H1 (cell line): ENCODE data around the gene S100PBP. TPM values are rescaled to one million over a fixed set of nuclear protein-coding genes. Genes with fewer than 3 reads are reported as not detected.

Experiments
- EGR1 ChIP-seq: IDR thresholded peaks from 2 replicates; pipeline ENCODE4 v1.6.1; 2011; ENCODE audit warnings: low read depth, low read length, borderline replicate concordance
- GABPA ChIP-seq: IDR thresholded peaks from 2 replicates; pipeline ENCODE4 v1.6.1; 2011; ENCODE audit warnings: mild to moderate bottlenecking, low read length, moderate library complexity, borderline replicate concordance; ENCODE audit not compliant: insufficient read depth
- PHF8 ChIP-seq: fragments of 200-600 bp; sonication (generic); conservative IDR thresholded peaks from 2 replicates; pipeline ENCODE4 v1.7.1; 2012; ENCODE audit warnings: low read depth, mild to moderate bottlenecking, inconsistent platforms, low read length, moderate library complexity
- RBBP5 ChIP-seq: IDR thresholded peaks from 2 replicates; pipeline ENCODE4 v1.7.1; 2012; ENCODE audit warnings: low read depth, mild to moderate bottlenecking, inconsistent platforms, low read length, moderate library complexity, borderline replicate concordance
- SP2 ChIP-seq: IDR thresholded peaks from 2 replicates; pipeline ENCODE4 v1.6.1; 2012; ENCODE audit warnings: mild to moderate bottlenecking, low read length, inconsistent platforms
- polyA plus RNA-seq, 7 experiments: library from polyadenylated mRNA; depleted of rRNA in 3 of 7; stranded (reverse) in 5 of 7; unstranded in 2 of 7; fragments of >200 nt in 5 of 7; fragments of 200-250 nt in 2 of 7; gene quantifications; 1 replicate in 5 of 7; 2 replicates in 1 of 7; 4 replicates in 1 of 7; pipeline versions ENCODE4 v1.2.1 to v1.2.3, GENCODE V29; 2011 to 2013; ENCODE audit warnings: missing spikeins in 2 of 7, mixed read lengths in 2 of 7
- total RNA-seq: library from RNA; stranded (reverse); fragmentation: NEBNext Ultra II Directional; extraction: Animal tissue kit (Norgen Biotek cat#: 25700); gene quantifications from 2 replicates; pipeline ENCODE4 v1.2.1, GENCODE V29; 2021

Gene S100PBP
- total and polyA plus RNA-seq, 2 of the 8 experiments (the other 6 are each of a cell fraction or from before 2014, with no cell fraction given) = 43.8 to 68.3 TPM

- TF ChIP-seq PHF8 (no peak), EGR1 (no peak), GABPA (no peak), SP2 (no peak), RBBP5 (no peak)
Observed at GRCh38 chr1:32768110-32768850, 49.2 kb upstream of the S100PBP start (continued).
